Measurements from ENCODE around the gene NR3C1. TPM values are rescaled to one million over a fixed set of nuclear protein-coding genes. Genes with fewer than 3 reads are reported as not detected.

Gene NR3C1
- total RNA-seq, 1 experiment from 2014 or later = 17.5 TPM

GRCh38 chr5:143386725-143387124 lies 16.8 kb downstream of the NR3C1 start:
- TF ChIP-seq, protein P1, sequence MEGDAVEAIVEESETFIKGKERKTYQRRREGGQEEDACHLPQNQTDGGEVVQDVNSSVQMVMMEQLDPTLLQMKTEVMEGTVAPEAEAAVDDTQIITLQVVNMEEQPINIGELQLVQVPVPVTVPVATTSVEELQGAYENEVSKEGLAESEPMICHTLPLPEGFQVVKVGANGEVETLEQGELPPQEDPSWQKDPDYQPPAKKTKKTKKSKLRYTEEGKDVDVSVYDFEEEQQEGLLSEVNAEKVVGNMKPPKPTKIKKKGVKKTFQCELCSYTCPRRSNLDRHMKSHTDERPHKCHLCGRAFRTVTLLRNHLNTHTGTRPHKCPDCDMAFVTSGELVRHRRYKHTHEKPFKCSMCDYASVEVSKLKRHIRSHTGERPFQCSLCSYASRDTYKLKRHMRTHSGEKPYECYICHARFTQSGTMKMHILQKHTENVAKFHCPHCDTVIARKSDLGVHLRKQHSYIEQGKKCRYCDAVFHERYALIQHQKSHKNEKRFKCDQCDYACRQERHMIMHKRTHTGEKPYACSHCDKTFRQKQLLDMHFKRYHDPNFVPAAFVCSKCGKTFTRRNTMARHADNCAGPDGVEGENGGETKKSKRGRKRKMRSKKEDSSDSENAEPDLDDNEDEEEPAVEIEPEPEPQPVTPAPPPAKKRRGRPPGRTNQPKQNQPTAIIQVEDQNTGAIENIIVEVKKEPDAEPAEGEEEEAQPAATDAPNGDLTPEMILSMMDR (IDR thresholded peaks at IDR 0.05; ENCODE audit: insufficient read depth in 1 of 2, low read depth in 1 of 2, low read length in 1 of 2, severe bottlenecking in 1 of 2, unreplicated experiment in 1 of 2) = no peak

GRCh38 chr5:143384865-143385657 lies 18.4 kb downstream of the NR3C1 start:
- TF ChIP-seq, protein P1 (IDR thresholded peaks at IDR 0.05; ENCODE audit: insufficient read depth in 1 of 2, low read depth in 1 of 2, low read length in 1 of 2, severe bottlenecking in 1 of 2, unreplicated experiment in 1 of 2) = no peak
- H3K27me3 ChIP-seq (replicated peaks; ENCODE audit: control insufficient read depth, insufficient read depth, low read length) = no peaks in the 10 kb centered on the region
- no peak for DNase-seq
- Mint-ChIP-seq H3K4me3 (ENCODE audit: unreplicated experiment) (no peak overlapping the region), H3K4me1 (ENCODE audit: low read depth, unreplicated experiment) (no peaks in the 10 kb centered on the region), H3K27me3 (ENCODE audit: insufficient read depth, unreplicated experiment) (no peaks in the 10 kb centered on the region), H3K27ac (ENCODE audit: unreplicated experiment) (no peak overlapping the region), H3K36me3 (ENCODE audit: insufficient read depth, unreplicated experiment) (no peaks in the 10 kb centered on the region), H3K9me3 (ENCODE audit: unreplicated experiment) (peaks cover 21% of the 10 kb centered on the region)
- no TSS peak for BruUV-seq (replicated peaks)
- POLR2A ChIA-PET = no interaction called here
- no peaks in the 10 kb centered on the region for H3K4me1 ChIP-seq
- CTCF ChIA-PET = no interaction called here
- peaks cover 15% of the 10 kb centered on the region for H3K9me3 ChIP-seq
- no peaks in the 10 kb centered on the region for H3K36me3 ChIP-seq (ENCODE audit: control insufficient read depth, insufficient read depth, low read length)
- intact Hi-C loops (cut with micrococcal nuclease; ENCODE audit: unreplicated experiment) = no loop called here
- no peak overlapping the region for H3K4me3 ChIP-seq (ENCODE audit: low read depth, low read length)

More at GRCh38 chr5:143386725-143387124, 16.8 kb downstream of the NR3C1 start:
- Mint-ChIP-seq H3K9me3 (ENCODE audit: unreplicated experiment) (peaks cover 21% of the 10 kb centered on the region), H3K27me3 (ENCODE audit: insufficient read depth, unreplicated experiment) (no peaks in the 10 kb centered on the region), H3K4me3 (ENCODE audit: unreplicated experiment) (no peak overlapping the region), H3K27ac (ENCODE audit: unreplicated experiment) (no peak overlapping the region), H3K4me1 (ENCODE audit: low read depth, unreplicated experiment) (no peaks in the 10 kb centered on the region), H3K36me3 (ENCODE audit: insufficient read depth, unreplicated experiment) (no peaks in the 10 kb centered on the region)
- intact Hi-C loops (cut with micrococcal nuclease; ENCODE audit: unreplicated experiment) = no loop called here
- DNase-seq = no peak
- ChIA-PET CTCF (no interaction called here), POLR2A (no interaction called here)
- BruUV-seq (replicated peaks) = no TSS peak
- H3K9me3 ChIP-seq = peaks cover 15% of the 10 kb centered on the region
- H3K4me3 ChIP-seq (ENCODE audit: low read depth, low read length) = no peak overlapping the region
- no peaks in the 10 kb centered on the region for H3K27me3 ChIP-seq (replicated peaks; ENCODE audit: control insufficient read depth, insufficient read depth, low read length)
- no peaks in the 10 kb centered on the region for H3K4me1 ChIP-seq
- H3K36me3 ChIP-seq (ENCODE audit: control insufficient read depth, insufficient read depth, low read length) = no peaks in the 10 kb centered on the region

- no peak overlapping the region for H3K27ac Mint-ChIP-seq (ENCODE audit: unreplicated experiment)
- no peaks in the 10 kb centered on the region for H3K27me3 Mint-ChIP-seq (ENCODE audit: insufficient read depth, unreplicated experiment)
- POLR2A ChIA-PET = no interaction called here
- no peak for DNase-seq
- H3K4me1 Mint-ChIP-seq (ENCODE audit: low read depth, unreplicated experiment) = no peaks in the 10 kb centered on the region
- H3K9me3 ChIP-seq = peaks cover 15% of the 10 kb centered on the region
- no peaks in the 10 kb centered on the region for H3K36me3 ChIP-seq (ENCODE audit: control insufficient read depth, insufficient read depth, low read length)
- no TSS peak for BruUV-seq (replicated peaks)
- H3K4me3 Mint-ChIP-seq (ENCODE audit: unreplicated experiment) = no peak overlapping the region
- H3K4me1 ChIP-seq = no peaks in the 10 kb centered on the region
- no peaks in the 10 kb centered on the region for H3K27me3 ChIP-seq (replicated peaks; ENCODE audit: control insufficient read depth, insufficient read depth, low read length)
- intact Hi-C loops (cut with micrococcal nuclease; ENCODE audit: unreplicated experiment) = no loop called here
- TF ChIP-seq, protein P1 (IDR thresholded peaks at IDR 0.05; ENCODE audit: insufficient read depth in 1 of 2, low read depth in 1 of 2, low read length in 1 of 2, severe bottlenecking in 1 of 2, unreplicated experiment in 1 of 2) = no peak
- no peak overlapping the region for H3K4me3 ChIP-seq (ENCODE audit: low read depth, low read length)
- peaks cover 21% of the 10 kb centered on the region for H3K9me3 Mint-ChIP-seq (ENCODE audit: unreplicated experiment)
- CTCF ChIA-PET = no interaction called here
- H3K36me3 Mint-ChIP-seq (ENCODE audit: insufficient read depth, unreplicated experiment) = no peaks in the 10 kb centered on the region
Measured at GRCh38 chr5:143383988-143384387, 19.5 kb downstream of the NR3C1 start.
